H1 (cell line): Measurements from ENCODE around the gene GCFC2. TPM values are rescaled to one million over a fixed set of nuclear protein-coding genes. Genes with fewer than 3 reads are reported as not detected.

Experiments
- CTCF ChIA-PET: fragments of 300-600 bp; sonication (Branson Sonifier 250); formaldehyde crosslinking; loops from one replicate; lab custom pipeline; 2021; ENCODE audit not compliant: partially characterized antibody; lab: Charles Lee
- POLR2A ChIA-PET: fragments of 300-600 bp; sonication (Branson Sonifier 250); formaldehyde crosslinking; loops from one replicate; lab custom pipeline; 2021; ENCODE audit warnings: inconsistent platforms; ENCODE audit not compliant: partially characterized antibody; lab: Charles Lee
- DNase-seq, 2 experiments: peaks; one replicate each; pipeline versions ENCODE4 v3.0.0 to v3.0.0-alpha.2; 2010 to 2022; ENCODE audit warnings: low spot score in 2 of 2, low read depth in 1 of 2, mixed read lengths in 1 of 2
- FAIRE-seq: peaks from 2 replicates; lab custom pipeline; 2011; peaks lifted over from hg19 to GRCh38; lab: Jason Lieb, UNC
- H2AFZ ChIP-seq: 2 replicates; pipeline ENCODE4 v1.8.1; 2012; ENCODE audit warnings: low read length, inconsistent platforms
- H2AK5ac ChIP-seq: 2 replicates; pipeline ENCODE4 v1.6.1; 2013; ENCODE audit warnings: low read depth, low read length
- H2BK120ac ChIP-seq: replicated peaks from 2 replicates; pipeline ENCODE3; 2013; ENCODE audit warnings: low read depth, low read length, inconsistent platforms
- H2BK12ac ChIP-seq: 2 replicates; pipeline ENCODE4 v1.6.1; 2013; ENCODE audit warnings: low read depth, low read length
- H2BK15ac ChIP-seq: 2 replicates; pipeline ENCODE4 v1.6.1; 2013; ENCODE audit warnings: low read length
- H2BK20ac ChIP-seq: 2 replicates; pipeline ENCODE4 v1.6.1; 2013; ENCODE audit warnings: low read length
- H2BK5ac ChIP-seq: 2 replicates; pipeline ENCODE4 v1.6.1; 2013; ENCODE audit warnings: low read depth, low read length
- H3K14ac ChIP-seq: 2 replicates; pipeline ENCODE4 v1.6.1; 2013; ENCODE audit warnings: inconsistent platforms; ENCODE audit not compliant: insufficient read length
- H3K18ac ChIP-seq: 2 replicates; pipeline ENCODE4 v1.6.1; 2013; ENCODE audit warnings: low read length; ENCODE audit errors: extremely low read depth
- H3K23ac ChIP-seq: 2 replicates; pipeline ENCODE4 v1.6.1; 2013; ENCODE audit warnings: inconsistent platforms; ENCODE audit not compliant: insufficient read length
- H3K23me2 ChIP-seq: 2 replicates; pipeline ENCODE4 v1.6.1; 2013; ENCODE audit warnings: low read depth, low read length
- H3K27ac ChIP-seq: 2 replicates; pipeline ENCODE4 v1.6.1; 2011; ENCODE audit warnings: low read depth, low read length, inconsistent platforms
- H3K27me3 ChIP-seq, 4 experiments: replicated peaks in 1 of 4; 1 replicate in 1 of 4; 2 replicates in 3 of 4; pipeline versions ENCODE4 v1.6.1 to v1.8.1; 2011 to 2013; ENCODE audit warnings: low read length in 3 of 4, mild to moderate bottlenecking in 3 of 4, inconsistent platforms in 2 of 4, mixed read lengths in 2 of 4, moderate library complexity in 1 of 4; ENCODE audit not compliant: control insufficient read depth in 3 of 4, insufficient read depth in 3 of 4; ENCODE audit errors: extremely low read depth in 1 of 4
- H3K36me3 ChIP-seq, 4 experiments: 2 replicates each; pipeline versions ENCODE4 v1.6.1 to v1.8.1; 2011 to 2013; ENCODE audit warnings: mild to moderate bottlenecking in 4 of 4, low read length in 3 of 4, moderate library complexity in 2 of 4, control low read depth in 1 of 4, inconsistent platforms in 1 of 4; ENCODE audit not compliant: insufficient read depth in 4 of 4, control insufficient read depth in 2 of 4
- H3K4ac ChIP-seq: replicated peaks from 2 replicates; pipeline ENCODE3; 2013; ENCODE audit warnings: low read length, low read depth, mixed read lengths, inconsistent platforms; ENCODE audit not compliant: insufficient read length
- H3K4me1 ChIP-seq, 4 experiments: replicated peaks in 1 of 4; 1 replicate in 1 of 4; 2 replicates in 3 of 4; pipeline versions ENCODE4 v1.6.1 to v1.8.1; 2011 to 2013; ENCODE audit warnings: low read length in 3 of 4, inconsistent platforms in 2 of 4, mixed read lengths in 1 of 4; ENCODE audit not compliant: insufficient read depth in 4 of 4, control insufficient read depth in 3 of 4
- H3K4me2 ChIP-seq, 2 experiments: 2 replicates each; pipeline versions ENCODE4 v1.6.1 to v1.8.1; 2011 to 2013; ENCODE audit warnings: low read depth in 2 of 2, low read length in 2 of 2, control low read depth in 1 of 2, inconsistent platforms in 1 of 2, mild to moderate bottlenecking in 1 of 2; ENCODE audit not compliant: insufficient read depth in 1 of 2
- H3K4me3 ChIP-seq, 4 experiments: fragments of 200-600, 300-600 bp in 1 of 4; sonication (generic), shearing (Covaris generic), sonication (Bioruptor Twin) in 1 of 4; 2 replicates each; pipeline versions ENCODE4 v1.5.1 to v1.8.1; 2011 to 2016; ENCODE audit warnings: low read length in 4 of 4, low read depth in 3 of 4, control low read depth in 2 of 4, inconsistent platforms in 2 of 4, mild to moderate bottlenecking in 2 of 4, mixed read lengths in 1 of 4, moderate library complexity in 1 of 4; ENCODE audit not compliant: insufficient read depth in 2 of 4; ENCODE audit errors: extremely low read depth in 1 of 4
- H3K56ac ChIP-seq: replicated peaks from 2 replicates; pipeline ENCODE3; 2013; ENCODE audit warnings: low read depth, mild to moderate bottlenecking, mixed read lengths, low read length, inconsistent platforms; ENCODE audit not compliant: insufficient read length
- H3K79me1 ChIP-seq: 2 replicates; pipeline ENCODE4 v1.6.1; 2013; ENCODE audit warnings: low read depth, low read length, control low read depth
- H3K79me2 ChIP-seq, 2 experiments: 2 replicates each; pipeline versions ENCODE4 v1.6.1 to v1.8.1; 2012 to 2013; ENCODE audit warnings: low read length in 2 of 2, mild to moderate bottlenecking in 2 of 2, inconsistent platforms in 1 of 2; ENCODE audit not compliant: insufficient read depth in 2 of 2, control insufficient read depth in 1 of 2
- H3K9ac ChIP-seq, 4 experiments: replicated peaks in 1 of 4; 1 replicate in 1 of 4; 2 replicates in 3 of 4; pipeline versions ENCODE4 v1.6.1 to v1.8.1; 2011 to 2013; ENCODE audit warnings: low read depth in 3 of 4, low read length in 3 of 4, control low read depth in 2 of 4, mild to moderate bottlenecking in 2 of 4, moderate library complexity in 2 of 4, inconsistent platforms in 1 of 4; ENCODE audit errors: extremely low read depth in 1 of 4
- H3K9me3 ChIP-seq, 2 experiments: 2 replicates each; pipeline versions ENCODE4 v1.6.1 to v1.8.1; 2012 to 2013; ENCODE audit warnings: mild to moderate bottlenecking in 2 of 2, moderate library complexity in 2 of 2, control low read depth in 1 of 2, inconsistent platforms in 1 of 2, low read depth in 1 of 2, low read length in 1 of 2, mixed read lengths in 1 of 2; ENCODE audit not compliant: insufficient read depth in 2 of 2
- H4K20me1 ChIP-seq, 2 experiments: replicated peaks in 1 of 2; 2 replicates each; pipeline versions ENCODE3 to v1.8.1; 2011 to 2013; ENCODE audit warnings: inconsistent platforms in 2 of 2, low read length in 2 of 2, mild to moderate bottlenecking in 1 of 2; ENCODE audit not compliant: insufficient read depth in 2 of 2, control insufficient read depth in 1 of 2
- H4K5ac ChIP-seq: 2 replicates; pipeline ENCODE4 v1.6.1; 2013; ENCODE audit warnings: low read length, low read depth, mixed read lengths, inconsistent platforms; ENCODE audit not compliant: insufficient read length
- H4K8ac ChIP-seq: 2 replicates; pipeline ENCODE4 v1.8.0; 2013; ENCODE audit warnings: mild to moderate bottlenecking, moderate library complexity, low read length, inconsistent platforms; ENCODE audit not compliant: insufficient read depth; ENCODE audit errors: extremely low read depth
- H4K91ac ChIP-seq: replicated peaks from 2 replicates; pipeline ENCODE3; 2013; ENCODE audit warnings: low read length, mixed read lengths, inconsistent platforms; ENCODE audit not compliant: insufficient read length
- BACH1 ChIP-seq: IDR thresholded peaks from 2 replicates; pipeline ENCODE4 v1.6.1; 2012; ENCODE audit warnings: low read length, improper control_type of control experiment
- CREB1 ChIP-seq: IDR thresholded peaks from 2 replicates; pipeline ENCODE4 v1.6.1; 2012; ENCODE audit warnings: inconsistent platforms
- CTBP2 ChIP-seq: IDR thresholded peaks from 2 replicates; pipeline ENCODE4 v1.7.0; 2011; ENCODE audit warnings: borderline replicate concordance, mild to moderate bottlenecking, moderate library complexity, mixed read lengths, low read length; ENCODE audit not compliant: insufficient read depth, insufficient read length
- FOSL1 ChIP-seq: IDR thresholded peaks from 2 replicates; pipeline ENCODE4 v1.6.1; 2011; ENCODE audit warnings: mild to moderate bottlenecking, low read depth, low read length, moderate library complexity; ENCODE audit not compliant: insufficient read depth
- GTF2F1 ChIP-seq: IDR thresholded peaks from 2 replicates; pipeline ENCODE4 v1.6.1; 2012; ENCODE audit warnings: low read depth, low read length, improper control_type of control experiment, borderline replicate concordance
- HDAC2 ChIP-seq, 2 experiments: fragments of 300-600 bp in 1 of 2; sonication (generic) in 1 of 2; IDR thresholded peaks; 2 replicates each; pipeline ENCODE4 v1.6.1; 2011 to 2012; ENCODE audit warnings: low read depth in 2 of 2, low read length in 2 of 2, mild to moderate bottlenecking in 2 of 2, moderate library complexity in 2 of 2, borderline replicate concordance in 1 of 2, inconsistent platforms in 1 of 2
- KDM1A ChIP-seq: fragments of 200-600, 300-600 bp; sonication (generic); IDR thresholded peaks from 2 replicates; pipeline ENCODE4 v1.7.1; 2016; ENCODE audit warnings: mild to moderate bottlenecking, low read length, borderline replicate concordance
- NANOG ChIP-seq: IDR thresholded peaks from 2 replicates; pipeline ENCODE4 v1.6.1; 2011; ENCODE audit warnings: low read length, low read depth, mild to moderate bottlenecking, inconsistent platforms; ENCODE audit not compliant: insufficient read depth, poor library complexity, severe bottlenecking
- NRF1 ChIP-seq: IDR thresholded peaks from 2 replicates; pipeline ENCODE4 v1.6.1; 2011; ENCODE audit warnings: mild to moderate bottlenecking, low read depth, low read length, improper control_type of control experiment
- POU5F1 ChIP-seq: IDR thresholded peaks from 2 replicates; pipeline ENCODE4 v1.6.1; 2011; ENCODE audit warnings: low read depth, mild to moderate bottlenecking, low read length, moderate library complexity
- RAD21 ChIP-seq, 2 experiments: IDR thresholded peaks in 1 of 2; conservative IDR thresholded peaks in 1 of 2; 2 replicates each; pipeline ENCODE4 v1.6.1; 2011; ENCODE audit warnings: low read depth in 2 of 2, low read length in 2 of 2, improper control_type of control experiment in 1 of 2, inconsistent platforms in 1 of 2, mild to moderate bottlenecking in 1 of 2, moderate library complexity in 1 of 2
- SP4 ChIP-seq: IDR thresholded peaks from 2 replicates; pipeline ENCODE4 v1.6.1; 2012; ENCODE audit warnings: low read length, inconsistent platforms
- SRF ChIP-seq: IDR thresholded peaks from 2 replicates; pipeline ENCODE4 v1.6.1; 2011; ENCODE audit warnings: mild to moderate bottlenecking, low read depth, low read length, moderate library complexity
- SUZ12 ChIP-seq: fragments of 200-600 bp; sonication (generic); IDR thresholded peaks from 2 replicates; pipeline ENCODE4 v1.6.1; 2012; ENCODE audit warnings: mild to moderate bottlenecking, inconsistent platforms, low read length, moderate library complexity, mixed read lengths
- WGBS, 2 experiments: shearing (Covaris generic) in 1 of 2; methylation state at CpG; one replicate each; pipeline versions ENCODE4 v1.1.6 to v1.1.7; 2013 to 2015; ENCODE audit warnings: low lambda C conversion rate in 2 of 2, mixed read lengths in 2 of 2, inconsistent platforms in 1 of 2, low coverage in 1 of 2, missing lambda C conversion rate in 1 of 2; ENCODE audit not compliant: insufficient replicate concordance in 2 of 2, insufficient coverage in 1 of 2, insufficient read length in 1 of 2; ENCODE audit errors: extremely low coverage in 1 of 2, missing lambda C conversion rate in 1 of 2; 5-methylcytosine and 5-hydroxymethylcytosine counted together
- polyA plus RNA-seq, 7 experiments: library from polyadenylated mRNA; depleted of rRNA in 3 of 7; stranded (reverse) in 5 of 7; unstranded in 2 of 7; fragments of >200 nt in 5 of 7; fragments of 200-250 nt in 2 of 7; gene quantifications; 1 replicate in 5 of 7; 2 replicates in 1 of 7; 4 replicates in 1 of 7; pipeline versions ENCODE4 v1.2.1 to v1.2.3, GENCODE V29; 2011 to 2013; ENCODE audit warnings: missing spikeins in 2 of 7, mixed read lengths in 2 of 7
- total RNA-seq: library from RNA; stranded (reverse); fragmentation: NEBNext Ultra II Directional; extraction: Animal tissue kit (Norgen Biotek cat#: 25700); gene quantifications from 2 replicates; pipeline ENCODE4 v1.2.1, GENCODE V29; 2021

GCFC2 gene
- total and polyA plus RNA-seq, 2 of the 8 experiments (the other 6 are each of a cell fraction or from before 2014, with no cell fraction given) = 5.6 to 19.1 TPM

GRCh38 chr2:75634945-75635344, 75.8 kb downstream of the GCFC2 start:
- POLR2A ChIA-PET = interaction anchor here (0.6 kb wide), 1 partner anchor 57 kb away, joined by 3 read pairs; no protein-coding TSS in a partner anchor
- Histone ChIP-seq H2BK20ac (no peak overlapping the region), H3K56ac (no peak overlapping the region), H3K4ac (no peak overlapping the region), H4K91ac (no peak overlapping the region), H3K9me3 (0 out of 4 replicates have a peak, but pooled peaks cover 0 to 2% of the 10 kb centered on the region in 2 experiments), H3K27ac (no peak overlapping the region), H2BK5ac (no peak overlapping the region), H2BK120ac (no peak overlapping the region), H3K79me2 (no peaks in the 10 kb centered on the region), H3K4me1 (no peaks in the 10 kb centered on the region; a peak in 1 of 7 replicates), H2BK12ac (no peak overlapping the region), H3K14ac (no peak overlapping the region), H4K8ac (no peak overlapping the region), H3K4me3 (no peak overlapping the region), H2AK5ac (no peak overlapping the region), H3K23ac (no peak overlapping the region), H3K36me3 (no peaks in the 10 kb centered on the region), H3K9ac (no peak overlapping the region), H3K4me2 (no peak overlapping the region), H3K18ac (no peak overlapping the region), H3K23me2 (no peaks in the 10 kb centered on the region), H2AFZ (no peak overlapping the region), H3K27me3 (peaks cover 0 to 2% (median 0%) of the 10 kb centered on the region in 4 experiments; a peak in 1 of 7 replicates), H4K5ac (no peak overlapping the region), H3K79me1 (no peaks in the 10 kb centered on the region), H2BK15ac (no peak overlapping the region), H4K20me1 (no peaks in the 10 kb centered on the region)
- FAIRE-seq (no peak), DNase-seq (no peak)
- CTCF ChIA-PET = interaction anchor here (1.2 to 2.9 kb wide), 4 partner anchors 9 to 170 kb away, joined by 3 to 9 read pairs (median 6); no protein-coding TSS in a partner anchor
- WGBS, 2 experiments = 60% methylated on average over 1 of the region's 1 CpG; no CpG with 5 or more reads in 1 of the 2 experiments
- TF ChIP-seq SP4 = no peak
- TF ChIP-seq FOSL1 = no peak
- TF ChIP-seq HDAC2 (IDR thresholded peaks at IDR 0.05; ENCODE audit: borderline replicate concordance in 1 of 2, low read depth in 2 of 2, low read length in 2 of 2) = no peak
- no peak for TF ChIP-seq NANOG
- TF ChIP-seq SUZ12 = no peak
- no peak for TF ChIP-seq SRF
- TF ChIP-seq CREB1 = no peak
- TF ChIP-seq POU5F1 = no peak
- no peak for TF ChIP-seq CTBP2
- TF ChIP-seq KDM1A = no peak
- TF ChIP-seq BACH1 = no peak
- no peak for TF ChIP-seq RAD21 (IDR thresholded peaks at IDR 0.05 in 1 of 2, conservative IDR thresholded peaks at IDR 0.05 in 1 of 2; ENCODE audit: low read depth in 2 of 2, low read length in 2 of 2)
- TF ChIP-seq NRF1 = no peak
- TF ChIP-seq GTF2F1 = no peak
